ENCODE measurements around the gene DPH5.
A peak's percentile ranks its signal among the peaks of the same experiment; 100 is the strongest.

Gene DPH5

DNA sequence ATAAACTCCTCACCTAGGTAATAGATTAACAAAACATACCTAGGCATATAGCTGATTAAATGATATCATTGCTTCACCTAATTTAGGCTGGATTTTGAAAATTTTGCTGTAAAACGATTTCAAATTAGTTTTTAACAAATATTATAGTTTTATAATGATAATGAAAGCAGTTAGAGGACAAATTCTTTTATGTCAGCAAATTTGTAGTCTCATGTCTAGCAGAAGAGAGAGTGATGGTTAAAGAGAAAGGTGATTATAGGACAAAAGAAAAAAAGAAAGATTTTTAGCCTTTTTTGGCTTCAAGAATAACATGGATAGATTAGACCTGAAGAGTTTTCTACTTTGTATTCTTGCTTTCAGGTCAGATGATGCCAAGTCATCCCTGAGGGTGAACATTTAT, 3.6 kb upstream of the DPH5 start:
- no peak for DNase-seq

- DNase-seq, result no peak
Measured at GRCh38 chr1:101028466-101028865, 2.9 kb upstream of the DPH5 start.

DNA sequence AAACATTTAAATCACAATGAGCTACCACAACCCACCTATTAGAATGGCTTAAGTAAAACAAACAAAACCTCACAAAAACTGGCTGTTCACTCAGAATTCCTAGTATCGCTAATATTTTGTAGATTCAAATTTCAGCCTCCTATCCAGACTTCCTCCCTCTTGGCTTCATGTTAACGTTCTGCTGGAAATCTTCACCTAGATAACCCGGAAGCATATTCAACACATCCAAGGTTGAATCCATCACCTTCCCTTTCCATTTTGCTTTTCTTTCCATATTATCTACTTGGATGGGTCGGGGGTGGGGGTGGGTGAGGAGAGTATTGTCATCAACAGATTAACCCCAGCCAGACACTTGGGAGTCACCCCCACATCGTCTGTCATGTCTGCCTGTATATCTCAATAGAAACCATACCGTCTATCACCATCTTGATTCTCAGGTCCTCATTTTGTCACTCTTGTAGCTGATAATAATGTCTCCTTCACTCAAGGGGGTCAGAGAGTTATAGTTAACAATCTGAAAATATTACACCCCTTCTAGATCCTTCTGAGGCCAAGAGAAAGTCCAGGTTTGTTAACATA, 1.7 kb upstream of the DPH5 start:
- DNase-seq, result no peak

DNA sequence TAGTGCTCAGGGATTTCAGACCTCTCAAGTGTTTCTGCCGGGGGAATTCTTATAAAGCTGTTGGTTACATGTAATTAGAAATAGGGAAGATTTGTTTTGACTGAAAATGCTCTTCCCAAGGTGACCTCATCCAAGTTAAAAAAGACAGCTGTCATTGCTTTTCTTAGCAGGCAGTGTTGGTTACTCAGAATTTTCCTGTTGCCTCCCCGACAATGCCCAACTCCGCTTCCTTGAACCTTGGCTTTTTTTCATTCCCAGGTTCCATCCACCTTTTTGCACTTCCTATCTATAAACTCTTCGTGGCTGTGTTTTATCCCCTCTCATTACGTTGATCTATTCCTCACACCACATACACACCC, 825 bp upstream of the DPH5 start:
- no peak for DNase-seq

DNA sequence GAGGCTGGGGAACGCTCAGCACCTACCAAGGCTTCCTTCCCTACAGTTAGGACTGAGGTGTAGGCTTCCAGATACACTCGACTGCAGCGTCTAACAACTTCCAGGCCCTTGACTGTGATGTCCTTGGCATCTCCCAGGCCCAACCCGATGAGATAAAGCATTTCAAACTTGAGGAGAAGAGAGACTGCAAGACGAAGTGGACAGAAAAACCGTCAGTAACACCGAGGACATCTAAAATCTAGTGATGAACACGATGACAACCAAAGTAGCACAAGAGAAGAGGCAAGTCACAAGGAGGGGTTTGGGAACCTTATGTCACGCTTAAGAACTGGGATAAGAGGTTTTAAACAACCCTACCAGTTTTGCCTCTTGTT, 314 bp downstream of the DPH5 start:
- DNase-seq, result peak in 1 of 2 experiments; percentile 44

- DNase-seq, result peak in 1 of 2 experiments; percentile 6
Measured at GRCh38 chr1:101022294-101022693, 3.3 kb downstream of the DPH5 start.

DNA sequence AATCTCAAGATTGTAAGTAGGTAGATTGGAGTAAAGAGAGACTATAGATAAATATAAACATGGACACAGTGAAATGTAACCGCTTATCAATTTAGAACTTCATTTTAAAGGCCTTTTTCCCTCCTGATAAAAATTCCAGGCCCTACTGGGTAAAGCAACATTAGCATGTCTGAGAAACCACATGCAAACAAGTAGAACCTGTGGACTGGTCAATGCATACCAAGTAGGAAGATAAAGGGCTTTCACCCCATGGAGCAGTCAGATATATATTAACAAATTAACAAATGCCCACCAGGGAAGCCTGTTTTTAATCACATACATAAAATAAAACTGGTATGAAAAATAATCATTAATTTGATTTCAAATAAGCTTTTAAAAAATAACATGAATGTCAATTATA, 8.1 kb downstream of the DPH5 start:
- DNase-seq, result no peak

DNA sequence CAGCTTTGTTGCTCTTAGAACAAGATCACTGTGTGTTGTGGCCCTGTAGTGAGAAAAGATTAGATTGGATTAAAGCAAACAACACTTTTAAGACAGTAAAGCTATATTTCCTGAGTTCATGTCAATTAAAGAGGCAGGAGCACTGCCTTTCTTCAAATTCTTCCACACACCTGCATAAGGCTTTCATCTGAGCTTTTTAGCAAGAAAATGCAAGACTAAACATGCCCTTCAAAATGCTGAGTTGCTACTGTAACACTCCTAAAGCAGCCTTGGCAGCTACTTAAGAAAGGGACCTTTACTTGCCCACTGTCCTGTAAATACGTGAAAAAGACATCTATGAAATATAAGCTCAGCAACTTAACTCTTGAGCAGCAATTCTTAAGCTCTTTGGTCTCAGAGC, 11.8 kb downstream of the DPH5 start:
- no peak for DNase-seq

- DNase-seq, result no peak
Measured at GRCh38 chr1:101008229-101008834, 17.3 kb downstream of the DPH5 start.

- peak; percentile 33 to 35 for DNase-seq
Measured at GRCh38 chr1:101006553-101006952, 19.0 kb downstream of the DPH5 start.

- DNase-seq, result no peak
Measured at GRCh38 chr1:101005871-101006270, 19.7 kb downstream of the DPH5 start.

GRCh38 chr1:101005183-101005582, 20.4 kb downstream of the DPH5 start:
- no peak for DNase-seq

DNA sequence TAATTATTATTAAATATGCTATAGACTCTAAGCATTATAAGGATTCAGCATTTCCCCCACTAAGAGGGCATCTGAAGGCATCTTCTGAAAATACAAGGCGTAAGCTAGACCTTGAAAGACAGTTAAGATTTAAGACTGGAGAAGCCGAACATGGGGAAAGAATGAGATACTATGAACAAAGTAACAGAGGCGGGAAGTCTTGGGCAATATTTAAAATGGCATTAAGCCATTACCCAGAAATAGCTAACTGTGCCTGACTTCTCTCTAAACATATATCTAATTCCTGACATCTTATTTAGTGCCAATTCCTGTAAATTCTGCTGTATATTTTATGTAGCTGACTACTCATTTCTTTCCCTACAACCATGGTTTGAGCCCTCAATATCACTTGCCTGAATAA, 20.9 kb downstream of the DPH5 start:
- DNase-seq, result no peak

GRCh38 chr1:101004061-101004460, 21.5 kb downstream of the DPH5 start:
- peak; percentile 48 to 52 for DNase-seq

DNA sequence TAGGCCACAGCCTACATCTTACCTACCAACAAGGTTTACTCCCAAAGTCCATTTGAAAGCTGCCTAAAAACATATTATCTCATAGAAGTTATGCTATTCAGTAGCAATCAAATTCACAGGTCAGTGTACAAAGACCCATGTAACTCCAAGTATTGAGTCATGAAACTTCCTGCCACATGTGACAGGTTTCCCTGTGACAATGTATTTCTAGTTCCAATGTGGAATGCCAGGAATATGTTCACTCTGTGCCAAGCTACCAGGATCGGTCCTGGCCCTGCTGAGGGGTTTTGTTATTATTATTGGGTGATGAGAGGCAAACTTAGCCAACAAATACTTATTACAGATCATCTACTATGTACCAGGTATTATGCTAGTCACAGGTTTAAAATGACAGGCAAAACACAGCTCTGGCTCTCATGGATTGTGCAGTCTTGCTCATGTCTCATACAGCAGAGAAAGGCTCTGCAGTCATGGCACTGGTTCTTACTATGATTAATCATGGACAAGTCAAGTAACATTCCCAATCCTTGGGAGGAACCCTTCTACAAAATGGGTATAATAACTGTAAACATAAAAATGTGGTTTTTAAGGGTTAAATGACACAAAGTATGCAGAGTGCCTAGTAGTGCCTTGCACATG, 22.5 kb downstream of the DPH5 start:
- DNase-seq, result no peak

DNA sequence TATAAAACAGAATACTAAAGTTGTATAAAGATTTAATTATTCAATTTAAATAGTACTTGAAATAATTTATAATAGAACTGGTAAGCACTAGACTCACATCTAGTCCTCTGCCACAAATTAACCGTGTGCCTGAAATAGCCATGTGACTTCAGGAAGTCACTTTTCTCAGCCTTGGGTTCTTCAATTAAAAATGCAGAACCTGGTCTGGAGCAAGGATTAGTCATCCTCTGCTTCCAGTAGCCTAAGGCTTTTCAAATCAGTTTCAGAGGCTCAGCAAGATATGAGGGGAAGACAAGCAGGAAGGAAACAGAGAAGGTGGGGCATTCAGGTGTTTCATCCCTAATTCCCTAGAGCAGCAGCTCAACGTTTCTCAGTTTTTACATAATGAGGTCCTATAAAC, 23.0 kb downstream of the DPH5 start:
- DNase-seq, result peak; percentile 74 to 91

GRCh38 chr1:101000131-101000873, 25.3 kb downstream of the DPH5 start:
- no peak for DNase-seq

- DNase-seq, result no peak
Measured at GRCh38 chr1:100998426-100998825, 27.2 kb downstream of the DPH5 start.

- DNase-seq, result no peak
Measured at GRCh38 chr1:100995198-100995988, 30.2 kb downstream of the DPH5 start.

DNA sequence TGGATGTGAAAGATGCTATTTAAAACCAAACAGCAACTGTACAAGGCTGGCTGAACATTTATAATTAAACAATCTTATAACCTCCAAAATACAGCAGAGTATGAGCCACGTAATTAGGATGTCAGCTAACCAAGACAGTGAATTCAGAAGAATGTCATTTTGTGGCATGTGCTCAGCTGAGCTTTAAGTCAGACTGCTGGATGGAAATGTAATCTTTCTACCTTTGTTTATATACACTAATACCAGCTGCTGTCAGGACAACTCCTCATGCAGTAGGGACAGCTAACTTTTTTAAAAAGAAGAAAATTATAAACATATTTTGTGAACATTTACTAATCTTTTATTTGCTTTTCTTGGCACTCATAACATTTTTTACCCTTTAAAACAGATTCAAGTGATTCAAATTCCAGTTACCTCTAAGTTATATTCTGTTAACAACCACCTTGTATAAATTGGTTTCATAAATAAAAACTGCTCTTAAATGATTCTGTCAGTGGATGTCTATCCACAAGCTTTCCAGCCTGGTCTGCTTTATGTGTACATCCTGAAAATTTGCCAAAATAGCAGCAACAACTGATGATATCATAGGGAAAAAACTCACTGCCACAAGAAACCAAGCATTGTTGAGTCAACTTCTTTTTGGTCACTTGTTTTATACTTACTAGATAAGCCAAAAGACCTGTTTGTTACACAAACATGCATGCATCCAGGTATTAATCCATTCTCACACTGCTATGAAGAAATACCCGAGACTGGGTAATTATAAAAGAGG, 36.1 kb downstream of the DPH5 start:
- DNase-seq, result no peak

GRCh38 chr1:100988121-100988520, 37.5 kb downstream of the DPH5 start:
- DNase-seq, result no peak

DNA sequence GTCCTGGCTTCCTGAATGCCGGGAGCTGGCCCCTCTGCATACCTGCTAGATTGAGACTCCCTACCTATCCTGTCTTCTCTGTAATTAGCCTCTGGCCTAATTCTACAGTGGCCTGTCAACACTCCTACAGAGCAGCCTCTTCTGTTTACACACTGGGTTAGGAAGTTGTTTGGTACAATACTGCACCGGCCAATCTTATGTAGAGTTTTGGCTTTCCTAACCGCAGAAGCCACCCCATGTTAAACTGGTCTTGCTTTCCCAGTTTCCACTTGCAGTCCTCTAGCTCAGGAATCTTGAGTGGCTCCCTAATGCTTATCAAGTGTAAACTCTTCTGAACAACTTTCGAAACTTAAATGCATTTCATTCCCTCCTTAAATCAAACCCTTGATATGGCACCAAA, 42.8 kb downstream of the DPH5 start:
- no peak for DNase-seq

DNA sequence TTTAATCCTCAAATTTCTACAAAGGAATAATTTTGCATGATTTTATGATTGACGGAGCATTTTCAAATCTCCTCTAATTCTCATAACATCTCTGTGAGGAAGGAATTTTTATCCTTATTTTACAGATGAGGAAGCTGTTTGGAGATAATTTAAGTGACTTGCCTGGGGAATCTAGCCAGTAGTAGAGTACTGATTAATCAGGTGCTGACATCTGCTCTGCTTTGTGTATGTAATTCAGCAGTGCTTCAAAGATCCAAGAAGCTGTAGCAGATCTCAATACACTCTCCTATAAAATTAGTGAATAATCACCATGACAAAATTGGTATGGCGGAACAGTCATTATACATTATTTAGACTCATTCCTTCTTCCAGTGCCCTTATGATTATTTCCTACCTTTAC, 46.0 kb downstream of the DPH5 start:
- no peak for DNase-seq
